K562 (cell line): ENCODE results near the gene SORCS2. TPM values are rescaled to one million over a fixed set of nuclear protein-coding genes. Genes with fewer than 3 reads are reported as not detected.

Experiments
- ATAC-seq: fragments of 200-7000 bp; cut with Tn5 transposase; 3 replicates; pipeline ENCODE4 v1.9.1; 2020; ENCODE audit warnings: moderate library complexity
- BruUV-seq: library from RNA; stranded (reverse); fragments of 400-500 nt; replicated peaks from 2 replicates; lab custom pipeline; 2021; lab: Mats Ljungman, UMichigan
- CTCF ChIA-PET: fragments of 300-600 bp; formaldehyde crosslinking; extraction: SDS; loops from one replicate; lab custom pipeline; 2021; ENCODE audit warnings: low intra/inter-chr PET ratio; lab: Yijun Ruan, JAX
- POLR2A ChIA-PET: fragments of 300-600, 350-650 bp; sonication (Branson Sonifier 250); formaldehyde crosslinking; extraction: SDS; loops from one replicate; lab custom pipeline; 2021; ENCODE audit warnings: antibody characterized with exemption, inconsistent platforms; lab: Yijun Ruan, JAX
- DNase-seq, 4 experiments: peaks; one replicate each; pipeline versions ENCODE4 v3.0.0 to v3.0.0-alpha.2; 2011 to 2018; ENCODE audit warnings: low spot score in 3 of 4, mixed read lengths in 3 of 4; ENCODE audit errors: extremely low read depth in 1 of 4
- FAIRE-seq: peaks from 2 replicates; lab custom pipeline; 2011; peaks lifted over from hg19 to GRCh38; lab: Jason Lieb, UNC
- H2AFZ ChIP-seq: 2 replicates; pipeline ENCODE4 v1.6.0; 2011; ENCODE audit warnings: low read depth, low read length, control low read depth, inconsistent platforms
- H3K27ac ChIP-seq: fragments of 200-600 bp; 3 replicates; pipeline ENCODE4 v1.8.0; 2011; ENCODE audit warnings: low read depth, mild to moderate bottlenecking, control low read depth, inconsistent platforms, low read length, moderate library complexity, mixed read lengths; ENCODE audit errors: extremely low read depth
- H3K27me3 ChIP-seq, 2 experiments: fragments of 300-600 bp in 1 of 2; 2 replicates in 1 of 2; 3 replicates in 1 of 2; pipeline versions ENCODE4 v1.6.0 to v1.8.0; 2011; ENCODE audit warnings: inconsistent platforms in 2 of 2, low read length in 2 of 2, mild to moderate bottlenecking in 1 of 2, mixed read lengths in 1 of 2, moderate library complexity in 1 of 2; ENCODE audit not compliant: control insufficient read depth in 2 of 2, insufficient read depth in 2 of 2
- H3K36me3 ChIP-seq: fragments of 300-600 bp; 3 replicates; pipeline ENCODE4 v1.8.0; 2011; ENCODE audit warnings: mild to moderate bottlenecking, low read length, inconsistent platforms; ENCODE audit not compliant: control insufficient read depth, insufficient read depth
- H3K4me1 ChIP-seq, 2 experiments: fragments of 200-600 bp in 1 of 2; replicated peaks in 1 of 2; 2 replicates in 1 of 2; 3 replicates in 1 of 2; pipeline versions ENCODE4 v1.5.1 to v1.8.0; 2011; ENCODE audit warnings: inconsistent platforms in 2 of 2, low read length in 2 of 2, mild to moderate bottlenecking in 1 of 2, mixed read lengths in 1 of 2, moderate library complexity in 1 of 2; ENCODE audit not compliant: control insufficient read depth in 2 of 2, insufficient read depth in 2 of 2
- H3K4me2 ChIP-seq: 2 replicates; pipeline ENCODE4 v1.6.1; 2011; ENCODE audit warnings: low read length, control low read depth, inconsistent platforms, mixed read lengths; ENCODE audit not compliant: insufficient read depth
- H3K4me3 ChIP-seq: fragments of 200-600 bp; sonication (generic), shearing (Covaris generic); 2 replicates; pipeline ENCODE4 v1.5.1; 2016; ENCODE audit warnings: control low read depth, inconsistent platforms
- H3K79me2 ChIP-seq: fragments of 200-600 bp; 3 replicates; pipeline ENCODE4 v1.8.0; 2011; ENCODE audit warnings: low read length, inconsistent platforms; ENCODE audit not compliant: control insufficient read depth, insufficient read depth
- H3K9ac ChIP-seq, 2 experiments: 2 replicates each; pipeline versions ENCODE4 v1.6.0 to v1.6.1; 2011; ENCODE audit warnings: low read depth in 2 of 2, low read length in 2 of 2, control low read depth in 1 of 2, inconsistent platforms in 1 of 2, mild to moderate bottlenecking in 1 of 2, mixed read lengths in 1 of 2; ENCODE audit not compliant: insufficient read depth in 1 of 2
- H3K9me1 ChIP-seq: one replicate; pipeline ENCODE4 v1.6.0; 2011; ENCODE audit warnings: inconsistent platforms, mild to moderate bottlenecking, low read length, moderate library complexity; ENCODE audit not compliant: control insufficient read depth, insufficient read depth
- H3K9me3 ChIP-seq: replicated peaks from 2 replicates; pipeline ENCODE4 v1.5.1; 2011; ENCODE audit warnings: low read depth, low read length, inconsistent platforms; ENCODE audit not compliant: control insufficient read depth, insufficient read depth
- H4K20me1 ChIP-seq: replicated peaks from 2 replicates; pipeline ENCODE4 v1.6.1; 2011; ENCODE audit warnings: low read length, inconsistent platforms, mixed read lengths; ENCODE audit not compliant: control insufficient read depth, insufficient read depth
- CREM ChIP-seq: IDR thresholded peaks from 2 replicates; pipeline ENCODE4 v1.6.1; 2014; ENCODE audit warnings: antibody characterized with exemption, low read depth
- ETV5 ChIP-seq: sonication (generic); formaldehyde crosslinking; IDR thresholded peaks from 2 replicates; pipeline ENCODE4 v1.4.0; 2020; ENCODE audit warnings: low read depth, mild to moderate bottlenecking, missing genetic modification reagents
- HDAC3 ChIP-seq: fragments of 450-650 bp; IDR thresholded peaks from 2 replicates; pipeline ENCODE4 v1.6.1; 2018; ENCODE audit warnings: borderline replicate concordance, mild to moderate bottlenecking, moderate library complexity; ENCODE audit not compliant: partially characterized antibody
- NR2C1 ChIP-seq, 2 experiments: fragments of 450-650 bp; IDR thresholded peaks; 2 replicates each; pipeline ENCODE4 v1.6.1; 2017; ENCODE audit warnings: mild to moderate bottlenecking in 2 of 2, antibody characterized with exemption in 1 of 2, inconsistent platforms in 1 of 2, missing compliant biosample characterization in 1 of 2, missing genetic modification characterization in 1 of 2
- RBBP5 ChIP-seq: fragments of 200-600 bp; sonication (generic); IDR thresholded peaks from 2 replicates; pipeline ENCODE4 v1.6.1; 2012; ENCODE audit warnings: borderline replicate concordance, mild to moderate bottlenecking, low read length, control low read depth, inconsistent platforms; ENCODE audit not compliant: insufficient read depth, poor library complexity, severe bottlenecking
- ZNF146 ChIP-seq: IDR thresholded peaks from one replicate; pipeline ENCODE4 v1.6.1; 2018; ENCODE audit warnings: missing compliant biosample characterization; ENCODE audit not compliant: unreplicated experiment
- ZNF23 ChIP-seq: fragments of 250-450 bp; sonication (Bioruptor Pico); IDR thresholded peaks from 2 replicates; pipeline ENCODE4 v1.4.0; 2020; ENCODE audit warnings: mild to moderate bottlenecking
- ZNF41 ChIP-seq: fragments of 250-450 bp; sonication (Bioruptor Pico); conservative IDR thresholded peaks from 2 replicates; pipeline ENCODE4 v1.4.0; 2020; ENCODE audit warnings: mild to moderate bottlenecking
- ZNF76 ChIP-seq: fragments of 250-450 bp; sonication (Bioruptor Pico); IDR thresholded peaks from 2 replicates; pipeline ENCODE4 v1.4.0; 2020; ENCODE audit warnings: mild to moderate bottlenecking, moderate library complexity, borderline replicate concordance
- WGBS: fragments of 100-300 bp; shearing (Covaris generic); methylation state at CpG from one replicate; pipeline ENCODE4 v1.1.6; 2016; ENCODE audit warnings: low coverage, mixed read lengths; ENCODE audit not compliant: insufficient coverage; ENCODE audit errors: missing lambda C conversion rate; 5-methylcytosine and 5-hydroxymethylcytosine counted together
- in situ Hi-C: fragments of 300-500 bp; cut with MboI; formaldehyde crosslinking; loops from 4 replicates; pipeline ENCODE4 v1.15.0; 2018; ENCODE audit warnings: inconsistent platforms, mixed read lengths
- intact Hi-C: fragments of 100-400 bp; cut with micrococcal nuclease; formaldehyde crosslinking; loops from 2 replicates; pipeline ENCODE4 v1.14.2; 2022
- polyA plus RNA-seq, 8 experiments: library from polyadenylated mRNA; depleted of rRNA in 4 of 8; stranded (reverse) in 5 of 8; unstranded in 3 of 8; fragments of >200 nt; fragmentation: Nextera tagmentation in 2 of 8; fragmentation: Illumina TruSeq in 1 of 8; extraction: Ambion mirVana in 2 of 8; extraction: Trizol in 1 of 8; gene quantifications; 2 replicates each; pipeline versions ENCODE4 v1.2.1 to v1.2.3, GENCODE V29; 2011 to 2014; ENCODE audit warnings: inconsistent platforms in 1 of 8, missing spikeins in 1 of 8
- total RNA-seq, 7 experiments: library from RNA; depleted of rRNA in 6 of 7; stranded (reverse); fragments of >200 nt in 6 of 7; fragmentation: Illumina TruSeq in 2 of 7; extraction: Trizol in 2 of 7; gene quantifications; 2 replicates each; pipeline versions ENCODE4 v1.2.1 to v1.2.3, GENCODE V29; 2011 to 2021; ENCODE audit warnings: low replicate concordance in 1 of 7
- TF ChIP-seq, protein P1 (sequence below): fragments of 250-450 bp; sonication (Bioruptor Pico); IDR thresholded peaks from 2 replicates; pipeline ENCODE4 v1.5.0; 2022; ENCODE audit warnings: mild to moderate bottlenecking

The SORCS2 gene
- total and polyA plus RNA-seq, 9 of the 15 experiments (the other 6 are each of a cell fraction or from before 2014, with no cell fraction given) = not detected

- in situ Hi-C loops = no loop called here
- no peak overlapping the region for H2AFZ ChIP-seq
- CTCF ChIA-PET = no interaction called here
These were observed 122.9 kb downstream of the SORCS2 start for GRCh38 chr4:7315286-7315685.

GRCh38 chr4:7315935-7316334, 123.6 kb downstream of the SORCS2 start:
- Histone ChIP-seq H2AFZ (no peak overlapping the region), H3K9me1 (no peaks in the 10 kb centered on the region), H3K27me3 (peaks cover 0 to 26% of the 10 kb centered on the region in 2 experiments; a peak in 3 of 5 replicates), H3K9me3 (no peaks in the 10 kb centered on the region), H3K79me2 (no peaks in the 10 kb centered on the region), H3K9ac (no peak overlapping the region), H4K20me1 (no peaks in the 10 kb centered on the region), H3K36me3 (no peaks in the 10 kb centered on the region), H3K27ac (no peak overlapping the region), H3K4me1 (no peaks in the 10 kb centered on the region), H3K4me3 (no peak overlapping the region), H3K4me2 (no peak overlapping the region)
- DNase-seq (no peak), ATAC-seq (no peak), FAIRE-seq (no peak)
- CTCF ChIA-PET = no interaction called here
- POLR2A ChIA-PET = interaction anchor here (0.6 kb wide), 1 partner anchor 150 kb away, joined by 3 read pairs; no protein-coding TSS in a partner anchor
- intact Hi-C loops = no loop called here
- BruUV-seq = no TSS peak
- in situ Hi-C loops = no loop called here
- WGBS = 0% methylated on average over 1 of the region's 1 CpG
- TF ChIP-seq HDAC3 (no peak), CREM (no peak), NR2C1 (IDR thresholded peaks at IDR 0.05) (no peak), NR2C1 (tag; IDR thresholded peaks at IDR 0.05) (no peak), ZNF76 (CRISPR knock-in tag) (no peak), RBBP5 (no peak), ZNF41 (CRISPR knock-in tag) (no peak)
- TF ChIP-seq, protein P1, sequence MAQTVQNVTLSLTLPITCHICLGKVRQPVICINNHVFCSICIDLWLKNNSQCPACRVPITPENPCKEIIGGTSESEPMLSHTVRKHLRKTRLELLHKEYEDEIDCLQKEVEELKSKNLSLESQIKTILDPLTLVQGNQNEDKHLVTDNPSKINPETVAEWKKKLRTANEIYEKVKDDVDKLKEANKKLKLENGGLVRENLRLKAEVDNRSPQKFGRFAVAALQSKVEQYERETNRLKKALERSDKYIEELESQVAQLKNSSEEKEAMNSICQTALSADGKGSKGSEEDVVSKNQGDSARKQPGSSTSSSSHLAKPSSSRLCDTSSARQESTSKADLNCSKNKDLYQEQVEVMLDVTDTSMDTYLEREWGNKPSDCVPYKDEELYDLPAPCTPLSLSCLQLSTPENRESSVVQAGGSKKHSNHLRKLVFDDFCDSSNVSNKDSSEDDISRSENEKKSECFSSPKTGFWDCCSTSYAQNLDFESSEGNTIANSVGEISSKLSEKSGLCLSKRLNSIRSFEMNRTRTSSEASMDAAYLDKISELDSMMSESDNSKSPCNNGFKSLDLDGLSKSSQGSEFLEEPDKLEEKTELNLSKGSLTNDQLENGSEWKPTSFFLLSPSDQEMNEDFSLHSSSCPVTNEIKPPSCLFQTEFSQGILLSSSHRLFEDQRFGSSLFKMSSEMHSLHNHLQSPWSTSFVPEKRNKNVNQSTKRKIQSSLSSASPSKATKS (CRISPR knock-in tag) = no peak

More at GRCh38 chr4:7315286-7315685, 122.9 kb downstream of the SORCS2 start:
- no TSS peak for BruUV-seq
- Histone ChIP-seq H3K9me3 (no peaks in the 10 kb centered on the region), H3K4me1 (no peaks in the 10 kb centered on the region), H3K36me3 (no peaks in the 10 kb centered on the region), H3K27me3 (peaks cover 0 to 30% of the 10 kb centered on the region in 2 experiments; a peak in 3 of 5 replicates), H3K79me2 (no peaks in the 10 kb centered on the region), H3K9ac (no peak overlapping the region), H3K27ac (no peak overlapping the region), H3K9me1 (no peaks in the 10 kb centered on the region), H4K20me1 (no peaks in the 10 kb centered on the region), H3K4me3 (no peak overlapping the region), H3K4me2 (no peak overlapping the region)
- POLR2A ChIA-PET = interaction anchor here (0.6 kb wide), 1 partner anchor 149 kb away, joined by 3 read pairs; no protein-coding TSS in a partner anchor
- DNase-seq (no peak), FAIRE-seq (no peak), ATAC-seq (no peak)
- intact Hi-C loops = no loop called here
- no peak for TF ChIP-seq ETV5 (CRISPR knock-in tag)
- TF ChIP-seq ZNF23 = no peak
- TF ChIP-seq ZNF146 (CRISPR knock-in tag) = no peak
- 1% methylated on average over 4 of the region's 4 CpGs for WGBS
